Measurements from ENCODE around the gene ZNF646.

The ZNF646 gene

DNA sequence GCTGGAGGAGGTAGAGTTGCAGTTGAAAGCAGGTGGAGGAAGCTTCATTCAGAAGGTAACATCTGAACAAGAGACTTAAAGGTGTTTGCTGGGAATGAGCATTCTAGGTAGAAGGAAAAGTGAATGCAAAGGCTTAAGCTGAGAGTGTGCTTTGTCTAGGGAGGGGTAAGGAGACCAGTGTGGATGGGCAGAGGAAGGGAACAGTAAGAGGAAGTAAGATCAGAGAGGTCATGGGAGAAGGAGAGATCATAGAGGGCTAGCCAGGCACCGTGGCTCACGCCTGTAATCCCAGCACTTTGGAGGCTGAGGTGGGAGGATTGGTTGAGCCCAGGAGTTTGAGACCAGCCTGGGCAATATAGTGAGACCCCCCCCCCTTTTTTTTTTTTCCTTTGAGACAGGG is 37.5 kb upstream of the ZNF646 start:
- no peaks in the 10 kb centered on the region for H4K20me1 ChIP-seq (ENCODE audit: insufficient read depth, low read length)
- no peak overlapping the region for H3K4me3 ChIP-seq (ENCODE audit: low read depth in 1 of 2, low read length in 2 of 2)
- peaks cover 37% of the 10 kb centered on the region for H3K36me3 ChIP-seq (ENCODE audit: insufficient read depth, low read length)
- no peak overlapping the region for H2AFZ ChIP-seq (ENCODE audit: low read depth, low read length)
- H3K79me2 ChIP-seq (ENCODE audit: insufficient read depth, low read length): peaks cover 12% of the 10 kb centered on the region
- no peak overlapping the region for H3K4me2 ChIP-seq (ENCODE audit: insufficient read depth, low read length)
- no peak overlapping the region for H3K27ac ChIP-seq (ENCODE audit: low read length)
- H3K27me3 ChIP-seq (ENCODE audit: insufficient read depth, low read length, poor library complexity): no peaks in the 10 kb centered on the region
- peaks cover 21% of the 10 kb centered on the region for H3K4me1 ChIP-seq (ENCODE audit: insufficient read depth, low read length)
- TF ChIP-seq EZH2 (IDR thresholded peaks at IDR 0.05; ENCODE audit: borderline replicate concordance, low read depth, low read length, severe bottlenecking): no peak
- TF ChIP-seq, protein P1, sequence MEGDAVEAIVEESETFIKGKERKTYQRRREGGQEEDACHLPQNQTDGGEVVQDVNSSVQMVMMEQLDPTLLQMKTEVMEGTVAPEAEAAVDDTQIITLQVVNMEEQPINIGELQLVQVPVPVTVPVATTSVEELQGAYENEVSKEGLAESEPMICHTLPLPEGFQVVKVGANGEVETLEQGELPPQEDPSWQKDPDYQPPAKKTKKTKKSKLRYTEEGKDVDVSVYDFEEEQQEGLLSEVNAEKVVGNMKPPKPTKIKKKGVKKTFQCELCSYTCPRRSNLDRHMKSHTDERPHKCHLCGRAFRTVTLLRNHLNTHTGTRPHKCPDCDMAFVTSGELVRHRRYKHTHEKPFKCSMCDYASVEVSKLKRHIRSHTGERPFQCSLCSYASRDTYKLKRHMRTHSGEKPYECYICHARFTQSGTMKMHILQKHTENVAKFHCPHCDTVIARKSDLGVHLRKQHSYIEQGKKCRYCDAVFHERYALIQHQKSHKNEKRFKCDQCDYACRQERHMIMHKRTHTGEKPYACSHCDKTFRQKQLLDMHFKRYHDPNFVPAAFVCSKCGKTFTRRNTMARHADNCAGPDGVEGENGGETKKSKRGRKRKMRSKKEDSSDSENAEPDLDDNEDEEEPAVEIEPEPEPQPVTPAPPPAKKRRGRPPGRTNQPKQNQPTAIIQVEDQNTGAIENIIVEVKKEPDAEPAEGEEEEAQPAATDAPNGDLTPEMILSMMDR (IDR thresholded peaks at IDR 0.05; ENCODE audit: borderline replicate concordance, extremely low read depth, low read length, poor library complexity, severe bottlenecking): no peak
- no peaks in the 10 kb centered on the region for H3K9me3 ChIP-seq (ENCODE audit: insufficient read depth, low read length, severe bottlenecking)
- H3K9ac ChIP-seq (ENCODE audit: low read depth, low read length): no peak overlapping the region
- ATAC-seq (ENCODE audit: insufficient read depth, low read depth): no peak
- no peak for DNase-seq

DNA sequence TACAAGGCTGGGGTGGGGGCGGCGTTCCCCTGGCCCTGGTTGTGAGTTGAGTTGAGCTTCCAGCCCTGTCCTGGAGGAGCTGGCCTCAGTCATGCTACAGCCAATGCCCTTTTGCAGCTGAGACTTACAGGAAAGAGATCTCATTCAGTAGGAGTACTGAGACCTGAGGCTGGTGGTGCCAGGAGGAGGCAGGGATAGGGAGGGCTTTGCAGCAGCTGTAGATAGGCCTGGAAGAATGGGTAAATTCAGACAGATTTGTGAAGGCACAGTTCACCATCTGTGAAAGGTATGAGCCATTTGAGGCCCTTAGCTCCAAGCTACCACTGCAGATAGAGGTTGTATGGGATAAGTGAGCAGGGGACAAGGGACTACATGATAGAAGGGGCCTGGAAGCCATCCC is 35.2 kb upstream of the ZNF646 start:
- no peak for TF ChIP-seq EZH2 (IDR thresholded peaks at IDR 0.05; ENCODE audit: borderline replicate concordance, low read depth, low read length, severe bottlenecking)
- TF ChIP-seq, protein P1 (IDR thresholded peaks at IDR 0.05; ENCODE audit: borderline replicate concordance, extremely low read depth, low read length, poor library complexity, severe bottlenecking): no peak
- Histone ChIP-seq H3K27ac (ENCODE audit: low read length) (no peak overlapping the region), H2AFZ (ENCODE audit: low read depth, low read length) (no peak overlapping the region), H3K9me3 (ENCODE audit: insufficient read depth, low read length, severe bottlenecking) (no peaks in the 10 kb centered on the region), H3K79me2 (ENCODE audit: insufficient read depth, low read length) (peaks cover 8% of the 10 kb centered on the region), H3K36me3 (ENCODE audit: insufficient read depth, low read length) (peaks cover 43% of the 10 kb centered on the region), H4K20me1 (ENCODE audit: insufficient read depth, low read length) (no peaks in the 10 kb centered on the region), H3K4me1 (ENCODE audit: insufficient read depth, low read length) (peaks cover 6% of the 10 kb centered on the region), H3K27me3 (ENCODE audit: insufficient read depth, low read length, poor library complexity) (no peaks in the 10 kb centered on the region), H3K9ac (ENCODE audit: low read depth, low read length) (no peak overlapping the region), H3K4me2 (ENCODE audit: insufficient read depth, low read length) (no peak overlapping the region), H3K4me3 (ENCODE audit: low read depth in 1 of 2, low read length in 2 of 2) (no peak overlapping the region)
- ATAC-seq (ENCODE audit: insufficient read depth, low read depth) (no peak), DNase-seq (no peak)

DNA sequence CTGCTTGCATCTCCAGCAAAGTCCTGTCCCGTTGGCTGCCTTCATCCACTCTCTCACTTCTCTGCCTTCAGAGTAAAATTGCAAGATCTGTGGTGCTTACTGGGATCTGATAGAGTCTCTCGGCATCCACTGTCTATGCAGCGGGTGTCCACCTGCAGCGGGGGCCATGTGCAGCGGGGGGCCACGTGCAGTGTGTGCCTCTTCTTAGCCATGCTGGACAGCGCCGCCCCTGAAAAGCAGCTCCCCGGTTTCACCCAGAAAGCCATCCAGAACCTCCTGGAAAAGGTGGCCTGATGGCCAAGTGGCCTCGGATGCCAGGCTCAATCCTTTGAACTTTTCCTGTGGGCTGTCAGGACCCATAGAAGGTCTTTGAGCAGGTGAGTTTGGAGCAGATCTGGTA is 31.4 kb upstream of the ZNF646 start:
- H3K4me3 ChIP-seq (ENCODE audit: low read depth in 1 of 2, low read length in 2 of 2): no peak overlapping the region
- H3K36me3 ChIP-seq (ENCODE audit: insufficient read depth, low read length): peaks cover 27% of the 10 kb centered on the region
- no peaks in the 10 kb centered on the region for H3K9me3 ChIP-seq (ENCODE audit: insufficient read depth, low read length, severe bottlenecking)
- no peak overlapping the region for H3K4me2 ChIP-seq (ENCODE audit: insufficient read depth, low read length)
- H3K27me3 ChIP-seq (ENCODE audit: insufficient read depth, low read length, poor library complexity): no peaks in the 10 kb centered on the region
- TF ChIP-seq, protein P1 (IDR thresholded peaks at IDR 0.05; ENCODE audit: borderline replicate concordance, extremely low read depth, low read length, poor library complexity, severe bottlenecking): no peak
- no peak for TF ChIP-seq EZH2 (IDR thresholded peaks at IDR 0.05; ENCODE audit: borderline replicate concordance, low read depth, low read length, severe bottlenecking)
- no peaks in the 10 kb centered on the region for H3K4me1 ChIP-seq (ENCODE audit: insufficient read depth, low read length)
- no peaks in the 10 kb centered on the region for H3K79me2 ChIP-seq (ENCODE audit: insufficient read depth, low read length)
- H3K9ac ChIP-seq (ENCODE audit: low read depth, low read length): no peak overlapping the region
- ATAC-seq (ENCODE audit: insufficient read depth, low read depth) (no peak), DNase-seq (no peak)
- H2AFZ ChIP-seq (ENCODE audit: low read depth, low read length): no peak overlapping the region
- H3K27ac ChIP-seq (ENCODE audit: low read length): no peak overlapping the region
- no peaks in the 10 kb centered on the region for H4K20me1 ChIP-seq (ENCODE audit: insufficient read depth, low read length)

DNA sequence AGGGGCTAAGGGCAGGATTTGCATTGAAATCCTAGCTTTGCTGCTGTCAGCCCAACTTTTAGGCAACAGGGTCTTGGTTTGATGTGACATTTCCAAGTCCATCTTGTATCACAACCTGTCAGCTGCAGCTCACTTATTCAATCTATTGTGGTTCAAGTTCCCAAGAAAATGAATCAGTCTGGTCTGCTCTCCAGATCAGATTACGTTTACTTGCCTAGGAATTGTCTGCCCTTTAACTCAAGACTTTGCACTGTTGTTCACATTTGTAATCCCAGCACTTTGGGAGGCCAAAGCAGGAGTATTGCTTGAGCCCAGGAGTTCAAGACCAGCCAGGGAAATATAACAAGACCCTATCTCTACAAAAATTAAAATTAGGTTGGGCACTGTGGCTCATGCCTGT is 30.9 kb upstream of the ZNF646 start:
- H3K9ac ChIP-seq (ENCODE audit: low read depth, low read length): no peak overlapping the region
- H3K4me3 ChIP-seq (ENCODE audit: low read depth in 1 of 2, low read length in 2 of 2): no peak overlapping the region
- H2AFZ ChIP-seq (ENCODE audit: low read depth, low read length): no peak overlapping the region
- no peak overlapping the region for H3K4me2 ChIP-seq (ENCODE audit: insufficient read depth, low read length)
- ATAC-seq (ENCODE audit: insufficient read depth, low read depth): no peak
- H3K79me2 ChIP-seq (ENCODE audit: insufficient read depth, low read length): no peaks in the 10 kb centered on the region
- H3K4me1 ChIP-seq (ENCODE audit: insufficient read depth, low read length): no peaks in the 10 kb centered on the region
- TF ChIP-seq, protein P1 (IDR thresholded peaks at IDR 0.05; ENCODE audit: borderline replicate concordance, extremely low read depth, low read length, poor library complexity, severe bottlenecking): no peak
- no peak for TF ChIP-seq EZH2 (IDR thresholded peaks at IDR 0.05; ENCODE audit: borderline replicate concordance, low read depth, low read length, severe bottlenecking)
- no peaks in the 10 kb centered on the region for H3K27me3 ChIP-seq (ENCODE audit: insufficient read depth, low read length, poor library complexity)
- no peaks in the 10 kb centered on the region for H3K9me3 ChIP-seq (ENCODE audit: insufficient read depth, low read length, severe bottlenecking)
- peaks cover 26% of the 10 kb centered on the region for H3K36me3 ChIP-seq (ENCODE audit: insufficient read depth, low read length)
- no peaks in the 10 kb centered on the region for H4K20me1 ChIP-seq (ENCODE audit: insufficient read depth, low read length)
- no peak for DNase-seq
- no peak overlapping the region for H3K27ac ChIP-seq (ENCODE audit: low read length)
